Ishikawa (cell line): Measurements from ENCODE around the gene KLRG1.

Source experiments
- CREB1 ChIP-seq: IDR thresholded peaks from 2 replicates; pipeline ENCODE4 v1.6.1; 2012; ENCODE audit warnings: low read depth
- EP300 ChIP-seq: IDR thresholded peaks from 2 replicates; pipeline ENCODE4 v1.6.1; 2012; ENCODE audit warnings: borderline replicate concordance
- FOXM1 ChIP-seq: IDR thresholded peaks from 2 replicates; pipeline ENCODE4 v1.6.1; 2012; ENCODE audit warnings: low read depth, borderline replicate concordance
- MAX ChIP-seq: IDR thresholded peaks from 2 replicates; pipeline ENCODE4 v1.6.1; 2012
- NFIC ChIP-seq: IDR thresholded peaks from 2 replicates; pipeline ENCODE4 v1.6.1; 2012
- RAD21 ChIP-seq: IDR thresholded peaks from 2 replicates; pipeline ENCODE4 v1.6.1; 2012; ENCODE audit warnings: low read depth
- REST ChIP-seq: IDR thresholded peaks from 2 replicates; pipeline ENCODE4 v1.6.1; 2012; ENCODE audit warnings: low read depth, mild to moderate bottlenecking
- TAF1 ChIP-seq: IDR thresholded peaks from 2 replicates; pipeline ENCODE4 v1.6.1; 2012; ENCODE audit warnings: low read depth, mild to moderate bottlenecking
- TCF12 ChIP-seq: IDR thresholded peaks from 2 replicates; pipeline ENCODE4 v1.6.1; 2012; ENCODE audit warnings: low read depth
- YY1 ChIP-seq: IDR thresholded peaks from 2 replicates; pipeline ENCODE4 v1.6.1; 2012; ENCODE audit warnings: low read depth
- TF ChIP-seq, protein P1 (sequence below): IDR thresholded peaks from 2 replicates; pipeline ENCODE4 v1.6.1; 2012

DNA sequence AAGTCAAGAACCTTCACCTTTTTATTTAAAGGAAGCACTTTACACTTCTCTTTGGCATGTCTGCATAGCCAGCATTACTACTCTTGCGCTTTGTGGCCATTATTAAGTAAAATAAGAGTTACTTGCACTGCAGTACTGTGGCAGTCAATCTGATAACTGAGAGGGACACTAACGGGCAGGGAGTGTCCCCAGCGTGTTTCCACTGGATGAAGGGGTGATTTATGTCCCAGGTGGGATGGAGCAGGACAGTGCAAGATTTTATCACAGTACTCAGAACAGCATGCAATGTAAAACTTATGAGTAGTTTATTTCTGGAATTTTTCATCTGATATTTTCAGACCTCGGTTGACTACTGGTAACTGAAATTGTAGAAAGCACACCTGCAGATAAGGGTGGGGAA lies 31.8 kb upstream of the KLRG1 start:
- TF ChIP-seq RAD21 (no peak), TAF1 (no peak), NFIC (no peak), TCF12 (no peak), MAX (no peak), REST (no peak), YY1 (no peak), CREB1 (no peak), EP300 (no peak), FOXM1 (no peak)
- TF ChIP-seq, protein P1, sequence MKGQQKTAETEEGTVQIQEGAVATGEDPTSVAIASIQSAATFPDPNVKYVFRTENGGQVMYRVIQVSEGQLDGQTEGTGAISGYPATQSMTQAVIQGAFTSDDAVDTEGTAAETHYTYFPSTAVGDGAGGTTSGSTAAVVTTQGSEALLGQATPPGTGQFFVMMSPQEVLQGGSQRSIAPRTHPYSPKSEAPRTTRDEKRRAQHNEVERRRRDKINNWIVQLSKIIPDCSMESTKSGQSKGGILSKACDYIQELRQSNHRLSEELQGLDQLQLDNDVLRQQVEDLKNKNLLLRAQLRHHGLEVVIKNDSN, result no peak
